GM12892 (cell line): ENCODE measurements around the gene SHISA5.
A peak's percentile ranks its signal among the peaks of the same experiment; 100 is the strongest.

Source experiments
- DNase-seq: peaks from one replicate; pipeline ENCODE4 v3.0.0; 2011; ENCODE audit not compliant: insufficient read length
- FAIRE-seq: peaks from 2 replicates; lab custom pipeline; 2011; peaks lifted over from hg19 to GRCh38; lab: Jason Lieb, UNC
- POLR2A ChIP-seq: IDR thresholded peaks from 2 replicates; pipeline ENCODE4 v1.6.1; 2011; ENCODE audit warnings: low read depth, low read length, control low read depth
- POLR2AphosphoS5 ChIP-seq: IDR thresholded peaks from 2 replicates; pipeline ENCODE4 v1.6.1; 2011; ENCODE audit warnings: low read depth, low read length, control low read depth
- TAF1 ChIP-seq: IDR thresholded peaks from 2 replicates; pipeline ENCODE4 v1.6.1; 2011; ENCODE audit warnings: low read depth, mild to moderate bottlenecking, control low read depth, low read length, borderline replicate concordance

The SHISA5 gene

GRCh38 chr3:48518638-48519276 is 14.8 kb upstream of the SHISA5 start:
- DNase-seq (no peak), FAIRE-seq (no peak)
- no peak for TF ChIP-seq POLR2AphosphoS5
- TF ChIP-seq POLR2A = no peak
- TF ChIP-seq TAF1 = no peak

GRCh38 chr3:48518069-48518468 is 14.1 kb upstream of the SHISA5 start:
- DNase-seq (no peak), FAIRE-seq (no peak)
- TF ChIP-seq TAF1 (no peak), POLR2AphosphoS5 (no peak; the same call in 1 of the 2 replicates), POLR2A (no peak)

- TF ChIP-seq TAF1 (no peak), POLR2AphosphoS5 (no peak), POLR2A (no peak)
- DNase-seq (no peak), FAIRE-seq (no peak)
These were observed 12.6 kb upstream of the SHISA5 start for GRCh38 chr3:48516571-48516970.

GRCh38 chr3:48514431-48515227 is 10.7 kb upstream of the SHISA5 start:
- FAIRE-seq (no peak), DNase-seq (no peak)
- TF ChIP-seq POLR2AphosphoS5 = no peak
- no peak for TF ChIP-seq TAF1
- TF ChIP-seq POLR2A = no peak

- FAIRE-seq = no peak
- DNase-seq = no peak
- TF ChIP-seq TAF1 = no peak
- no peak for TF ChIP-seq POLR2A
- TF ChIP-seq POLR2AphosphoS5 = no peak
These were observed 7.6 kb upstream of the SHISA5 start for GRCh38 chr3:48511551-48511950.

GRCh38 chr3:48507256-48508061 is 3.5 kb upstream of the SHISA5 start:
- peak; percentile 71 for FAIRE-seq
- DNase-seq = peak; percentile 68
- TF ChIP-seq TAF1 (no peak), POLR2AphosphoS5 (no peak), POLR2A (no peak)

- TF ChIP-seq TAF1 (no peak), POLR2A (no peak), POLR2AphosphoS5 (no peak)
- no peak for FAIRE-seq
- DNase-seq = no peak
These were observed 2.1 kb upstream of the SHISA5 start for GRCh38 chr3:48505968-48506504.

GRCh38 chr3:48505146-48505545 is 1.2 kb upstream of the SHISA5 start:
- FAIRE-seq = no peak
- DNase-seq = no peak
- TF ChIP-seq POLR2A = no peak
- no peak for TF ChIP-seq TAF1
- no peak for TF ChIP-seq POLR2AphosphoS5

GRCh38 chr3:48503401-48504050 is 448 bp downstream of the SHISA5 start:
- no peak for FAIRE-seq
- no peak for DNase-seq

GRCh38 chr3:48502728-48503168 is 1.2 kb downstream of the SHISA5 start:
- DNase-seq (no peak), FAIRE-seq (no peak)
- TF ChIP-seq POLR2A = no peak
- no peak for TF ChIP-seq POLR2AphosphoS5
- TF ChIP-seq TAF1 = no peak

More at GRCh38 chr3:48503401-48504050, 448 bp downstream of the SHISA5 start:
- no peak for TF ChIP-seq POLR2A
- no peak for TF ChIP-seq POLR2AphosphoS5
- no peak for TF ChIP-seq TAF1
